Endodermal cell (in vitro differentiated cells): ENCODE results near the gene ZGRF1. TPM values are rescaled to one million over a fixed set of nuclear protein-coding genes. Genes with fewer than 3 reads are reported as not detected.

ENCODE experiments used
- DNase-seq: peaks from one replicate; pipeline ENCODE4 v3.0.0-alpha.2; 2017
- H3K27ac ChIP-seq: 2 replicates; pipeline ENCODE4 v1.5.1; 2013; ENCODE audit warnings: mild to moderate bottlenecking, low read depth, low read length, moderate library complexity
- H3K27me3 ChIP-seq: 2 replicates; pipeline ENCODE4 v1.6.1; 2013; ENCODE audit warnings: mild to moderate bottlenecking, low read length, moderate library complexity; ENCODE audit not compliant: insufficient read depth, control insufficient read depth, poor library complexity, severe bottlenecking
- H3K36me3 ChIP-seq: 2 replicates; pipeline ENCODE4 v1.7.0; 2013; ENCODE audit warnings: mild to moderate bottlenecking, low read length, moderate library complexity; ENCODE audit not compliant: control insufficient read depth, insufficient read depth
- H3K4me1 ChIP-seq: one replicate; pipeline ENCODE4 v1.7.0; 2013; ENCODE audit warnings: low read length; ENCODE audit not compliant: control insufficient read depth, insufficient read depth
- H3K4me3 ChIP-seq: 2 replicates; pipeline ENCODE4 v1.5.1; 2013; ENCODE audit warnings: mild to moderate bottlenecking, low read length, moderate library complexity
- H3K9ac ChIP-seq: 2 replicates; pipeline ENCODE4 v1.6.1; 2013; ENCODE audit warnings: mild to moderate bottlenecking, low read length, moderate library complexity; ENCODE audit not compliant: poor library complexity, severe bottlenecking; ENCODE audit errors: extremely low read depth
- H3K9me3 ChIP-seq: 2 replicates; pipeline ENCODE4 v1.6.1; 2013; ENCODE audit warnings: mild to moderate bottlenecking, low read length, moderate library complexity; ENCODE audit not compliant: control insufficient read depth
- H3K27ac Mint-ChIP-seq: 2 replicates; pipeline ENCODE4 v1.8.0; 2020; ENCODE audit warnings: mixed read lengths
- H3K27me3 Mint-ChIP-seq: 2 replicates; pipeline ENCODE4 v1.8.0; 2021; ENCODE audit warnings: mild to moderate bottlenecking, mixed read lengths; ENCODE audit not compliant: insufficient read depth
- H3K36me3 Mint-ChIP-seq: 2 replicates; pipeline ENCODE4 v1.8.0; 2020; ENCODE audit warnings: low read depth, mixed read lengths
- H3K4me1 Mint-ChIP-seq: 2 replicates; pipeline ENCODE4 v1.8.0; 2020; ENCODE audit warnings: mixed read lengths
- H3K4me3 Mint-ChIP-seq: 2 replicates; pipeline ENCODE4 v1.8.0; 2020; ENCODE audit warnings: mild to moderate bottlenecking, moderate library complexity, mixed read lengths
- H3K9me3 Mint-ChIP-seq: 2 replicates; pipeline ENCODE4 v1.8.0; 2020; ENCODE audit warnings: mild to moderate bottlenecking, mixed read lengths
- WGBS, 2 experiments: methylation state at CpG; one replicate each; pipeline versions ENCODE4 v1.1.5 to v1.1.7; 2013; ENCODE audit warnings: missing lambda C conversion rate in 2 of 2, mixed read lengths in 1 of 2; ENCODE audit not compliant: insufficient coverage in 1 of 2, insufficient read length in 1 of 2; 5-methylcytosine and 5-hydroxymethylcytosine counted together
- total RNA-seq, 2 donors: library from RNA; stranded (reverse); fragmentation: NEBNext Ultra II Directional in 1 of 2; extraction: Animal tissue kit (Norgen Biotek cat#: 25700) in 1 of 2; gene quantifications; 2 replicates in 1 of 2; 3 replicates in 1 of 2; pipeline ENCODE4 v1.2.1, GENCODE V29; 2021
- TF ChIP-seq, protein P1 (sequence below): fragments of 200-600 bp; sonication (generic); conservative IDR thresholded peaks from 2 replicates; pipeline ENCODE4 v1.5.0; 2021; ENCODE audit warnings: antibody characterized with exemption, mild to moderate bottlenecking

Gene ZGRF1
- total RNA-seq, 2 donors from 2014 or later = 29.1 to 57.3 TPM

DNA sequence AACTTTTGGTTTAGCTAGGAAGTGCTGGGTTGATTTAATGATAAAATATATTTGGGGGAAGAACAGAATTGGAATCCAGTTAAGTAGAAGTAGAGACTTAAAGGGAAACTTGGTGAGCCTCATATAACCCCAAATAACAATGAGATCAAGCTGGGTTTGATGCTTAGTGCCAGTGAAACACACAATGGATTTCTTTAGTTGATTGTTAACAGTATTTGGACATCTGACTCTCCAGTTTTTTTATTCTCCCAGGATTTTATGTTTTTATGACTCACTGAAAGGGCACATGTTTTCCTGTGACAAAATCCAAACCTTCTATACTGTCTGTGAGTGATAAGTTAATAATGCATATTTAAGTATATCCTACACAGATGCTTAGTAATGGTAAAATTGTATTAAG, 118.0 kb downstream of the ZGRF1 start:
- no peak overlapping the region for H3K4me3 ChIP-seq
- peaks cover 33% of the 10 kb centered on the region for H3K4me1 Mint-ChIP-seq
- no peak overlapping the region for H3K27ac Mint-ChIP-seq
- no peak for DNase-seq
- H3K9ac ChIP-seq = no peak overlapping the region
- H3K36me3 Mint-ChIP-seq = no peaks in the 10 kb centered on the region
- TF ChIP-seq, protein P1, sequence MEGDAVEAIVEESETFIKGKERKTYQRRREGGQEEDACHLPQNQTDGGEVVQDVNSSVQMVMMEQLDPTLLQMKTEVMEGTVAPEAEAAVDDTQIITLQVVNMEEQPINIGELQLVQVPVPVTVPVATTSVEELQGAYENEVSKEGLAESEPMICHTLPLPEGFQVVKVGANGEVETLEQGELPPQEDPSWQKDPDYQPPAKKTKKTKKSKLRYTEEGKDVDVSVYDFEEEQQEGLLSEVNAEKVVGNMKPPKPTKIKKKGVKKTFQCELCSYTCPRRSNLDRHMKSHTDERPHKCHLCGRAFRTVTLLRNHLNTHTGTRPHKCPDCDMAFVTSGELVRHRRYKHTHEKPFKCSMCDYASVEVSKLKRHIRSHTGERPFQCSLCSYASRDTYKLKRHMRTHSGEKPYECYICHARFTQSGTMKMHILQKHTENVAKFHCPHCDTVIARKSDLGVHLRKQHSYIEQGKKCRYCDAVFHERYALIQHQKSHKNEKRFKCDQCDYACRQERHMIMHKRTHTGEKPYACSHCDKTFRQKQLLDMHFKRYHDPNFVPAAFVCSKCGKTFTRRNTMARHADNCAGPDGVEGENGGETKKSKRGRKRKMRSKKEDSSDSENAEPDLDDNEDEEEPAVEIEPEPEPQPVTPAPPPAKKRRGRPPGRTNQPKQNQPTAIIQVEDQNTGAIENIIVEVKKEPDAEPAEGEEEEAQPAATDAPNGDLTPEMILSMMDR = no peak
- H3K27ac ChIP-seq = no peak overlapping the region
- no peak overlapping the region for H3K4me3 Mint-ChIP-seq
- peaks cover 100% of the 10 kb centered on the region for H3K27me3 ChIP-seq
- peaks cover 98% of the 10 kb centered on the region for H3K27me3 Mint-ChIP-seq
- no peaks in the 10 kb centered on the region for H3K9me3 ChIP-seq
- no peaks in the 10 kb centered on the region for H3K36me3 ChIP-seq
- no peaks in the 10 kb centered on the region for H3K4me1 ChIP-seq
- H3K9me3 Mint-ChIP-seq = no peaks in the 10 kb centered on the region

DNA sequence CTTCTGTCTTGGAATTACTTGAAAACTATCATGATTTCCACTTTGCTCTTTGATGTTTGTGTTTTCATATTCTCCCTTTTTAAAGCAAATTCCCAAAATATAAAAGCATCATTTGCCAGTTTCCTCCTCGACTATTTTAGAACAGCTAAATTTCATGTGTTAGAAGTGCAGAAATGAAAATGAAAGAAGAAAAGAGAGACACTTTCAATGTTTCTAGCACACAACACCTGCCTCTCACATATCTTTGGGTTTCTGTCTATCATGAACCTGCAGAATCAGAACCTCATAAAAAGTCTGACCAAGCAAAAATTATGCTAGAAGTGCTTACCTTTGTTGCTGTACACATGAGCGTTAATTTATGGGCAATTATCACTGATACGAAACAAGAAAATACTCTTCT, 118.8 kb downstream of the ZGRF1 start:
- H3K36me3 Mint-ChIP-seq = no peaks in the 10 kb centered on the region
- no peak overlapping the region for H3K27ac ChIP-seq
- H3K9ac ChIP-seq = no peak overlapping the region
- H3K4me3 ChIP-seq = no peak overlapping the region
- TF ChIP-seq, protein P1 = no peak
- no peaks in the 10 kb centered on the region for H3K9me3 ChIP-seq
- H3K4me1 ChIP-seq = no peaks in the 10 kb centered on the region
- no peak overlapping the region for H3K4me3 Mint-ChIP-seq
- H3K27ac Mint-ChIP-seq = no peak overlapping the region
- peaks cover 29% of the 10 kb centered on the region for H3K4me1 Mint-ChIP-seq
- peaks cover 99% of the 10 kb centered on the region for H3K27me3 Mint-ChIP-seq
- H3K9me3 Mint-ChIP-seq = no peaks in the 10 kb centered on the region
- WGBS, 2 experiments = 57 to 73% methylated on average over 2 to 3 of the region's 3 CpGs
- no peaks in the 10 kb centered on the region for H3K36me3 ChIP-seq
- H3K27me3 ChIP-seq = peaks cover 100% of the 10 kb centered on the region
- no peak for DNase-seq

- no peaks in the 10 kb centered on the region for H3K36me3 Mint-ChIP-seq
- peaks cover 99% of the 10 kb centered on the region for H3K27me3 Mint-ChIP-seq
- peaks cover 29% of the 10 kb centered on the region for H3K4me1 Mint-ChIP-seq
- H3K27ac Mint-ChIP-seq = no peak overlapping the region
- Histone ChIP-seq H3K27ac (no peak overlapping the region), H3K4me3 (peak overlapping the region; percentile 47), H3K4me1 (no peaks in the 10 kb centered on the region), H3K36me3 (no peaks in the 10 kb centered on the region), H3K9ac (no peak overlapping the region), H3K9me3 (no peaks in the 10 kb centered on the region), H3K27me3 (peaks cover 100% of the 10 kb centered on the region)
- TF ChIP-seq, protein P1 = peak; percentile 47
- WGBS, 2 experiments = 0 to 2% methylated on average over 18 to 20 of the region's 20 CpGs
- H3K4me3 Mint-ChIP-seq = peak overlapping the region; percentile 17
- H3K9me3 Mint-ChIP-seq = no peaks in the 10 kb centered on the region
- DNase-seq = peak; percentile 79
Measured at GRCh38 chr4:112517067-112517634, 119.6 kb downstream of the ZGRF1 start.
